LNCaP clone FGC (cell line): ENCODE measurements around the gene RNF20.

Source experiments
- DNase-seq: peaks from one replicate; pipeline ENCODE4 v3.0.0-alpha.2; 2011; ENCODE audit warnings: low read depth
- H3K4me3 ChIP-seq: 2 replicates; pipeline ENCODE4 v1.5.1; 2011; ENCODE audit warnings: mild to moderate bottlenecking, low read depth, low read length, control low read depth
- CTCF ChIP-seq: IDR thresholded peaks from 2 replicates; pipeline ENCODE4 v1.5.1; 2012; ENCODE audit warnings: mild to moderate bottlenecking; ENCODE audit not compliant: control insufficient read depth, insufficient read depth; ENCODE audit errors: extremely low read depth

RNF20 gene

GRCh38 chr9:101533334-101534204, at the start of gene RNF20:
Gene RNF20, plus strand, starts transcription at chr9:101533853. Its CDS starts 1,571 bp downstream, at chr9:101535424.
- TF ChIP-seq CTCF: no peak
- DNase-seq: peak; percentile 97
- H3K4me3 ChIP-seq: peak within 1 kb of the TSS; percentile 86

GRCh38 chr9:101484046-101484445, 49.6 kb upstream of the RNF20 start:
- TF ChIP-seq CTCF: no peak
- no peak for DNase-seq
- no peak overlapping the region for H3K4me3 ChIP-seq

GRCh38 chr9:101485924-101486692, 47.5 kb upstream of the RNF20 start:
- TF ChIP-seq CTCF: no peak
- no peak for DNase-seq
- H3K4me3 ChIP-seq: no peak overlapping the region

GRCh38 chr9:101486693-101487442, 46.8 kb upstream of the RNF20 start:
- no peak overlapping the region for H3K4me3 ChIP-seq
- DNase-seq: no peak
- TF ChIP-seq CTCF: no peak

GRCh38 chr9:101487443-101487840, 46.2 kb upstream of the RNF20 start:
- no peak for DNase-seq
- H3K4me3 ChIP-seq: no peak overlapping the region
- no peak for TF ChIP-seq CTCF

GRCh38 chr9:101495810-101496209, 37.8 kb upstream of the RNF20 start:
- no peak for DNase-seq

More at GRCh38 chr9:101495810-101496209, 37.8 kb upstream of the RNF20 start:
- no peak overlapping the region for H3K4me3 ChIP-seq
- no peak for TF ChIP-seq CTCF
